ENCODE measurements around the gene SLC9C1.

Gene SLC9C1

GRCh38 chr3:112334691-112335433, 40.8 kb upstream of the SLC9C1 start:
- TF ChIP-seq CTCF (conservative IDR thresholded peaks at IDR 0.05) = no peak
- no peak overlapping the region for H3K27ac ChIP-seq

- no peak for TF ChIP-seq CTCF (conservative IDR thresholded peaks at IDR 0.05)
Measured at GRCh38 chr3:112333381-112334317, 39.6 kb upstream of the SLC9C1 start.

GRCh38 chr3:112333002-112333380, 39.0 kb upstream of the SLC9C1 start, which contains the start of gene CD200:
Gene CD200, plus strand, starts transcription at chr3:112333156. Its CDS starts 57 bp downstream, at chr3:112333213.
- no peak for TF ChIP-seq CTCF (conservative IDR thresholded peaks at IDR 0.05)
- H3K27ac ChIP-seq = no peak within 1 kb of the TSS

More at GRCh38 chr3:112333381-112334317, 39.6 kb upstream of the SLC9C1 start:
- H3K27ac ChIP-seq = no peak overlapping the region

- no peak overlapping the region for H3K27ac ChIP-seq
- TF ChIP-seq CTCF (conservative IDR thresholded peaks at IDR 0.05) = no peak
Measured at GRCh38 chr3:112331851-112332250, 37.8 kb upstream of the SLC9C1 start.

GRCh38 chr3:112327371-112327951, 33.4 kb upstream of the SLC9C1 start:
- no peak overlapping the region for H3K27ac ChIP-seq

GRCh38 chr3:112321867-112322652, 28.0 kb upstream of the SLC9C1 start:
- TF ChIP-seq CTCF (conservative IDR thresholded peaks at IDR 0.05) = no peak
- peak overlapping the region; percentile 83 for H3K27ac ChIP-seq

More at GRCh38 chr3:112327371-112327951, 33.4 kb upstream of the SLC9C1 start:
- TF ChIP-seq CTCF (conservative IDR thresholded peaks at IDR 0.05) = peak; percentile 77

All from VCaP (cell line).